GM19025 (cell line): ENCODE data around the gene TMC4.

Experiments used
- ATAC-seq: cut with Tn5 transposase; IDR thresholded peaks from one replicate; pipeline ENCODE4 v1.9.1; 2021; ENCODE audit warnings: mild to moderate bottlenecking, low read depth, moderate library complexity; ENCODE audit not compliant: unreplicated experiment

TMC4 gene

GRCh38 chr19:54156953-54157352 is 16.0 kb downstream of the TMC4 start:
- ATAC-seq, result no peak

GRCh38 chr19:54156490-54156889 is 16.5 kb downstream of the TMC4 start:
- ATAC-seq, result no peak

- no peak for ATAC-seq
Observed at GRCh38 chr19:54155694-54156093, 17.3 kb downstream of the TMC4 start.

- no peak for ATAC-seq
Observed at GRCh38 chr19:54154603-54155345, 18.2 kb downstream of the TMC4 start.

- ATAC-seq, result no peak
Observed at GRCh38 chr19:54153731-54154326, 19.1 kb downstream of the TMC4 start.

- ATAC-seq, result no peak
Observed at GRCh38 chr19:54152878-54153524, 20.0 kb downstream of the TMC4 start.

GRCh38 chr19:54152267-54152666 is 20.7 kb downstream of the TMC4 start:
- ATAC-seq, result no peak

- ATAC-seq, result no peak
Observed at GRCh38 chr19:54151362-54152035, 21.5 kb downstream of the TMC4 start.

GRCh38 chr19:54149021-54149812 is 23.7 kb downstream of the TMC4 start:
- ATAC-seq, result no peak

GRCh38 chr19:54148158-54148557 is 24.8 kb downstream of the TMC4 start:
- no peak for ATAC-seq

- ATAC-seq, result no peak
Observed at GRCh38 chr19:54147676-54148075, 25.3 kb downstream of the TMC4 start.

GRCh38 chr19:54145541-54146158 is 27.3 kb downstream of the TMC4 start:
- ATAC-seq, result no peak

GRCh38 chr19:54142166-54142780 is 30.7 kb downstream of the TMC4 start:
- no peak for ATAC-seq

- ATAC-seq, result no peak
Observed at GRCh38 chr19:54141356-54141755, 31.6 kb downstream of the TMC4 start.

GRCh38 chr19:54138489-54139256 is 34.3 kb downstream of the TMC4 start:
- ATAC-seq, result no peak

- ATAC-seq, result no peak
Observed at GRCh38 chr19:54137699-54138488, 35.1 kb downstream of the TMC4 start, which contains the start of gene CNOT3. TSS of gene CNOT3 (plus strand) at chr19:54137762. CDS start at chr19:54142979, 5,217 bp downstream.

GRCh38 chr19:54136864-54137698 is 35.9 kb downstream of the TMC4 start:
- peak; percentile 74 for ATAC-seq
